Choroid plexus epithelial cell (primary cell): ENCODE measurements around the gene DUSP15.

Experiments
- DNase-seq: peaks from one replicate; pipeline ENCODE4 v3.0.0-alpha.2; 2010; ENCODE audit warnings: low read depth
- H3K4me3 ChIP-seq: 2 replicates; pipeline ENCODE4 v1.5.1; 2011; ENCODE audit warnings: low read depth, mild to moderate bottlenecking, control low read depth, low read length, moderate library complexity
- TF ChIP-seq, protein P1 (sequence below): conservative IDR thresholded peaks from 2 replicates; pipeline ENCODE4 v1.5.1; 2011; ENCODE audit warnings: low read depth, mild to moderate bottlenecking, control low read depth, inconsistent platforms, low read length, moderate library complexity

Gene DUSP15

GRCh38 chr20:31845300-31845863, 24.9 kb downstream of the DUSP15 start, which contains the start of gene FOXS1:
Gene FOXS1, minus strand, starts transcription at chr20:31845604. Its CDS starts 62 bp downstream, at chr20:31845542.
- DNase-seq, result no peak
- no peak within 1 kb of the TSS for H3K4me3 ChIP-seq
- TF ChIP-seq, protein P1, sequence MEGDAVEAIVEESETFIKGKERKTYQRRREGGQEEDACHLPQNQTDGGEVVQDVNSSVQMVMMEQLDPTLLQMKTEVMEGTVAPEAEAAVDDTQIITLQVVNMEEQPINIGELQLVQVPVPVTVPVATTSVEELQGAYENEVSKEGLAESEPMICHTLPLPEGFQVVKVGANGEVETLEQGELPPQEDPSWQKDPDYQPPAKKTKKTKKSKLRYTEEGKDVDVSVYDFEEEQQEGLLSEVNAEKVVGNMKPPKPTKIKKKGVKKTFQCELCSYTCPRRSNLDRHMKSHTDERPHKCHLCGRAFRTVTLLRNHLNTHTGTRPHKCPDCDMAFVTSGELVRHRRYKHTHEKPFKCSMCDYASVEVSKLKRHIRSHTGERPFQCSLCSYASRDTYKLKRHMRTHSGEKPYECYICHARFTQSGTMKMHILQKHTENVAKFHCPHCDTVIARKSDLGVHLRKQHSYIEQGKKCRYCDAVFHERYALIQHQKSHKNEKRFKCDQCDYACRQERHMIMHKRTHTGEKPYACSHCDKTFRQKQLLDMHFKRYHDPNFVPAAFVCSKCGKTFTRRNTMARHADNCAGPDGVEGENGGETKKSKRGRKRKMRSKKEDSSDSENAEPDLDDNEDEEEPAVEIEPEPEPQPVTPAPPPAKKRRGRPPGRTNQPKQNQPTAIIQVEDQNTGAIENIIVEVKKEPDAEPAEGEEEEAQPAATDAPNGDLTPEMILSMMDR, result no peak

GRCh38 chr20:31844737-31845299, 25.5 kb downstream of the DUSP15 start:
- no peak overlapping the region for H3K4me3 ChIP-seq
- TF ChIP-seq, protein P1, result no peak
- DNase-seq, result no peak

- H3K4me3 ChIP-seq, result no peak overlapping the region
- TF ChIP-seq, protein P1, result no peak
- no peak for DNase-seq
These were observed 26.4 kb downstream of the DUSP15 start for GRCh38 chr20:31843881-31844280.

DNA sequence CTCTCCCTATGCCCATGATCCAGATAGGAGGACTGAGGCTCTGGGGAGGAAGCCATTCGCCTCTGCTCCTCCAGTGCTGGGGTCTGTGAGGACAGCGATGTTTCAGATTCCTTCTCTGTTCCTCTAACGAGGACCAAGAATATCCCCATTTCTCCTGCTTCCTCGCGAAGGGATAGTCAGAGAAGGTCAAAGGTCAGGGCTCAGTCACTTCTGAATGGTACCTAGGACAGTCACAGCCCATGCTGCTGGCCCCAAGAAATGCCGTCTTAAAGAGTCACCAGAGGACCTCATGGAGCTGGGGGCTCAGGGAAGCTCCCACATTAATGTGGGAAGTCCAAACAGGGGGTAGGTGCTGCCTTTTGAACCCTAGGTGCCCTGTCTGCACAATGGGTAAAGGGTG, 27.0 kb downstream of the DUSP15 start:
- DNase-seq, result no peak
- no peak overlapping the region for H3K4me3 ChIP-seq
- TF ChIP-seq, protein P1, result no peak

DNA sequence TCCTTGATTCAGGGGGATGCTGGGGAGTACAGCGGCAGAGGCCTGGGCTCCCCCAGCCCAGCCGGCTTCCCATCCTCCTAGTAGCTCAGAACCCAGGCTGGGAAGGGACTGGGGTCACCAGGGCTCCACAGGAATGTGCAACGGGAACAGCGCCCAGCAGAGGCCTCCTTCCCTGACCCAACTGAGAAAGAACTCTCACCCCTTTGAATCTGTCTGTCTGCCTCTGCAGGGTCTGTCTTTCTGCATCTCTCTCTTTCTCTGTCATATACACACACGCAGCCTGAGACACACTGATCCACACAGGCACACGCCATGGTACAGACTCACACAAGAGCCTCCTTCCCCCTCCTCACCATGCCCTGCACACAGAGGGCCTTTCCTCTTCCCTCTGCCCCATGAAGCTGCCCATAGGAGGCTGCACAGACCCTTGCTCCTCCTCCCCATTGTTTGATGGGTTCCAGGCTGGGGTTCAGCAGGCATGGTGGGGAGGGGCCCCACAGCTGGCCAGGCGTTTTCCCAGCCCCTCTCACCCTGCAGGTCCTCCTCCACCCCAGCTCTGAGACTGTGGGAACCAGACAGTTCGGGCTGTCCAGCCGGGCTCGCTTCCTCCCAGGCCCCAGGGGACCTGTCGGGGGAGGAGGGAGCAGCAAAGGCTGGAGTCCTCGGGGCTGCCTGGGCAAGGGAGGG, 27.7 kb downstream of the DUSP15 start:
- peak; percentile 94 for DNase-seq
- no peak overlapping the region for H3K4me3 ChIP-seq
- TF ChIP-seq, protein P1, result no peak

DNA sequence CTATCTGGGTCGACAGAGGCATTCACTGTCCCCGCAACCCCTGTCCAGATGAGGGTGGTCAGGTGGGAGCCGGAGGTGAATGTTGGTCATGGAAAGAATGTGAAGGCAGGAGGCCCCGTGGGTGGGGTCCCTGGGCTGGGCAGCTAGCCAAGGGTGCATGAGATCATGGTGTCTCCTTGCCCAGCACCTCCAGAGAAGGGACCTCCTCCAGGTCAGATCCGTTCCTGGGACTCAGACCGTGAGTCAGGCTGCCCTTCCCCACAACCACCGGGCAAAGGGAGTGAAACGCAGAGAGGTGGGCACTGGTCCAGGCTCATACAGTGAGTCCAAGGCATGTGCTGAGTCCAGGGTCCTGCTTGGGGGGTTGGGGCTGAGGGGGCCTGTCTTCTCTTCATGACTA, 28.4 kb downstream of the DUSP15 start:
- peak overlapping the region; percentile 14 for H3K4me3 ChIP-seq
- TF ChIP-seq, protein P1, result no peak
- peak; percentile 84 for DNase-seq
